GM19328 (cell line): ENCODE results near the gene LARP4.
"Not testable (repeated sequence)": the region's sequence is repeated elsewhere in the genome, so short reads cannot be mapped to it uniquely, and the experiment has no call there.

Experiments used
- ATAC-seq: cut with Tn5 transposase; IDR thresholded peaks from one replicate; pipeline ENCODE4 v1.9.1; 2021; ENCODE audit warnings: mild to moderate bottlenecking, moderate library complexity; ENCODE audit not compliant: unreplicated experiment

The LARP4 gene

DNA sequence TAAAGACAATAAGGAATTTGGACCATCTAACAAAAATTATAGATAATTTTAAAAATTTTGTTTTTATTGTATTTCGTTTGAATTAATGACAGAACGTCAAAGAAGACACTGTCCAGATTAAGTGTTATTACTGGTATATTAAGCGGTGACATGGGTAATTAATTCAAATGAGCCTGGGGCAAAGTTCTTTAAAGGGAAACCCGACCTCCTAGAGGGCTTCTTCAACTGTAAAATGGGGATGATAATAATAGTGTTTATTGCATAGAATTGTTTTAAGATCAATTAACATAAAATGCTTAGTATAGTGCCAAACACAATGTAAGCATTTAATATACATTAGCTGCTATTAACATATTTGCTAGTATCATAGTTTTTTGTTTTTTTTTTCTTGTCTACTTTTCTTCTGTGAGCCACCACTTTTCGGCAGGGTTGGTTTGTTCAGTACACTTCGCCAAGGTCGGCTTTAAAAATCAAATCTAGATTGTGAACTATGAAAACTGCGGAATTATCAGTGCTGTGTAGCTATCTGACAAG lies 514 bp upstream of the LARP4 start:
- ATAC-seq, result peak; percentile 24

DNA sequence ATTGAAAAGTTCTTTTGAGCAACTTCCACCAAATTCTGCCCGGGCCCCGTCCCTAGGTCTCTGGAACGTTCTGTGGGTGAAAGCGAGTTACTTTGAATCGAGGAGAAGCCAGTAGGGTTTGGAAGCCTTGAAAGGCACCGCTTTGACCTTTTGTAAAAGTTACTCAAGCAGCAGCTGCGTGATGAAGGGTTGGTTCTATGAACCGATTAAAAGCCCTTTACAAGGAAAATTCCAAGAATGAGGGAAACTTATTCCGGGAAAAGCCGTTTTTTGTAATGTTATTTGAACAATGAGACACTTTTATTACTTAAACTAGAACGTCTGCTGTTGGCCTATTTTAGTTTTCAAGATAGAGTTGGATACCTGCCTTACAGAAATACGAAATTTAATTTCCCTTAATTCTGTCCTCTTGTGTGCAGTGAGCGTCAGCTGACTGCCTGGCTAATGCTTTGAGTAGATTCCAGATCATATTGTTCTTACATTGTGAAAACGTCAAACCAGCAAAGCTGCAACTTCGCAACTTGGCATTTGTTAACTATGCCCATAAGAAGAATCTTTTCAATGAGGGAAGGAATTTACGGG lies 906 bp downstream of the LARP4 start:
- ATAC-seq, result no peak

DNA sequence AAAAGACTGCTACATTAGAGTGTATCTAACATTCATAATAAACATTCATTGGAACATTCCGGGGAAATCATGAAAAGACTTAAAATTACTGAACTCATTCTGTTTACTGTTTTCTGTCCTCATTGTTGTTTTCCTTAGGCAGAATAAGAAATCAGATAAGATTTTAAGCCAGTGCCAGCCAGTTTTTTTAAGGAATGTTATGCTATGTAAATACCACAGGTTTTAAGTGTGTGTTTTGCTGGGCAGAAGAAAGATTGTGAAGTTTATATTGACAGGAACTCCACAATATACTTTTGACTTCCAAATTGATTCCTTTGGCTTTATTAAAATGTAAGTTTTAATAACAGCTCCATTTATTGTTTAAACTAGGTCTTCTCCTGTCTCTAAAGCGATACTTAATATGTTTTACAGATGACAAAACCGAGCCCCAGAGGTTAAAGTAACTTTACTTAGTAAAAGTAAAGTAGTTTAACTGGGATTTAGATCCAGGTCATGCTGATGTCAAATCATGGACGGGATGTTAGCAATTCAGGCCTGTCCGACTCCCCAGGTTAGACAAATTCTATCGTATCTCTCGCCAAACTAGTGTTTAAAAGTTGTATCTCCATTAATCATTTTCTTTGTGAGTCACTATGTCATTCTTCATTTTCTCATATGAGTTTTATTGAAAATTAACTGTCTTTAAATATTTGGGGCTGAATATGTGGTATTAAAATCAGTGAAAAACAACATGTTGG lies 1.7 kb downstream of the LARP4 start:
- no peak for ATAC-seq

DNA sequence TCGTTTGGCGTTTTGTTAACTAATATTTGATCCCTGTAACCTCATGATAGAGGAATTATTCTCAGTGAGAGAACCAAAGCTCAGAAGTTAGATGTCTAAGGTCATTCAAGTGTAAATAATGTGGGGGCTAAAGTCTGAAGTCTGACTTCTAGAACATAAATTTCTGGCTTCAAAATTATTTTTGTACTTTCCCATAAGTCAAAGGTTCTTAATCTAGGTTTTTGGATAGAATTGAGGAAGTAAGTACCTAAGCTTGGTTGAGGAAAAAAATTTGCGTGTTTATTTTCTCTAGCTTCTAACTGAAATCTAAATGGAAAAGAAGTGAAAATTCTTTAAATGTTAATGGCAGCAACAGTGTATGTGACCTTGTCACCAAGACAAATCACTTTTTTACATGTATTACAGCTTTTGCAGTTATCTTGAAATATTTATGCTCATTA lies 2.3 kb downstream of the LARP4 start:
- no peak for ATAC-seq

DNA sequence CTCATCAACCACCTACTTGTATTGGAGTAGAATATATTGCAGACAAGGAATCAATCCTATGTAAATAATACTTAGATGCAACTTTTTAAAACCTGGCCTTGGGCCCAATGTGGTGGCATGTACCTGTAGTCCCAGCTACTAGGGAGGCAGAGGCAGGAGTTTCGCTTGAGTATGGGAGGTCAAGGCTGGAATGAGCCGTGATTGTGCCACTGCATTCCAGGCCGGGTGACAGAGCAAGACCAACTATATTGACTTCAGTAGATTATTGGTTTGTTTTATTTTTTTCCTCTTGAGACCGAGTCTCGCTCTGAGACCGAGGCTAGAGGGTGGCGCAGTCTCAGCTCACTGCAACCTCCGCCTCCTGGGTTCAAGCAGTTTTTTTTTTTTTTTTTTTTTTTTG lies 3.6 kb downstream of the LARP4 start:
- ATAC-seq, result no peak

DNA sequence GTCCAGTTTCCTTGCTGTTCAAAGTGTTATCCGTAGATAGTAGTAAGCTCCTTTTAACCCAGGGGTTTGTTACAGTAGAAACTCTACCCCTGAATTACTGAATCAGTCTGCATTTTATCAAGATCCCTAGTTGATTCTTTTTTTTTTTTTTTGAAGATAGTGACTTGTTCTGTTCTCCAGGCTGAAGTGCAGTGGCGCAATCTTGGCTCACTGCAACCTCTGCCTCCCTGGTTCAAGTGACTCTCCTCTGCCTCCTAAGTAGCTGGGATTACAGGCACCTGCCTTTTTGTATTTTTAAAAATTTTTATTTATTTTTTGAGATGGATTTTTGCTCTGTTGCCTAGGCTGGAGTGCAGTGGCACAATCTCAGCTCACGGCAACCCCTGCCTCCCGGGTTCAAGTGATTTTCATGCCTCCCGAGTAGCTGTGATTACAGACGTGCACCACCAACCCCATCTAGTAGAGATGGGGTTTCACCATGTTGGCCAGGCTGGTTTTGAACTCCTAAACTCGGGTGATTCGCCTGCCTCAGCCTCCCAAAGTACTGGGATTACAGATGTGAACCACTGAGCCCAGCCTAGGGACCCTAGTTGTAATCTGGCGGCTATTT lies 10.5 kb downstream of the LARP4 start:
- no peak for ATAC-seq

DNA sequence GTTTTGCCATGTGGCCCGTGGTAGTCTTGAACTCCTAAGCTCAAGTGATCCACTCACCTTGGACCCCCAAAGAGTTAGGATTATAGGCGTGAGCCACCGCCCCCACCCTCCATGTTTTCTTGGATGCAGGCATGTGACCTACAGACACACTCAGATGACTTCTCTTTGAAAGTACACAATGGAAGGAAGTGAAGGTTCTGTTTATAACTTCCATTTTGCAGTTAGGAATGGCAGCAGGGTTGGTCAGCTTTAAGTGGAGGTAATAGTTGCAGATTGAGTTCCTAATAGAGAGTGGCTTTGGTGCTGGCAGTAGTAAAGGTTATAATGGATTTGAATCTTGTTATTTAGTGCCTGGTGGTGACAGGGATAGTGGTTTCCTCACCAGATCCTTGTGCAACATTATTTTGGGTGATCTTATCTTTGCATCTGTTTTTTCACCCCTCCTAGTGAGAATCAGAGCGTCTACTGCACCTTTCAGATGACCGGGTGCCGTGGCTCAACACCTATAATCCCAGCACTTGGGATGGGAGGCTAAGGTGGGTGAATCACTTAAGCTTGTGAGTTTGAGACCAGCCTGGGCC lies 15.3 kb downstream of the LARP4 start:
- ATAC-seq, result no peak

DNA sequence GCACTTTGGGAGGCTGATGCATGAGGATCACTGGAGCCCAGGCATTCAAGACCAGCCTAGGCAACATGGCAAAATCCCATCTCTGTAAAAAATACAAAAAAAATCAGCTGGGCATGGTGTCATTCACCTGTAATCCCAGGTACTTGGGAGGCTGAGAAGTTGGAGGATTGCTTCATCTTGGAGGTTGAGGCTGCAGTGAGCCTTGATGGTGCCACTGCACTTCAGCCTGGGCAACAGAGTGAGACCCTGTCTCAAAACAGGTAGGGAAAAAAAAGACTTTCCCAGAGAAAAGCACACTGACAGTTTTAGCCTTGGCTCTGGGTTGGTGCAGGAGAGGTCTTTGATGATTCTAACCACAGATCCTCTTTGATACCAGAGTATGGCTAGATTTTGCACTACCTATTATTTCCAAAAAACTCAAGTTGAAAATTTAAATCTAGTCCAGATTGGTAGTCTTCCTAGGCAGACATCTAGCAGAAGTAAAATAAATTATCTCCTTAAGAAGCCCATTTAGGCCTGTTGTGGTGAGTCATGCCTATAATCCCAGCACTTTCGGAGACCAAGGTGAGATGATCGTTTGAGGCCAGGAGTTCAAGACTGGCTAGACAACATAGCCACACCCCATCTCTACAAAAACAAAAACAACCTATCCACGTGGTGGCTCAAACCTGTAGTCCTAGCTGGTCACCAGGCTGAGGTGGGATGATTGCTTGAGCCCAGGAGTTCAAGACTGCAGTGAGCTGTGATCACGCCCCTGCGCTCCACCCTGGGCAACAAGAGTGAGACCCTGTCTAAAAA lies 18.6 kb downstream of the LARP4 start:
- ATAC-seq, result no peak

DNA sequence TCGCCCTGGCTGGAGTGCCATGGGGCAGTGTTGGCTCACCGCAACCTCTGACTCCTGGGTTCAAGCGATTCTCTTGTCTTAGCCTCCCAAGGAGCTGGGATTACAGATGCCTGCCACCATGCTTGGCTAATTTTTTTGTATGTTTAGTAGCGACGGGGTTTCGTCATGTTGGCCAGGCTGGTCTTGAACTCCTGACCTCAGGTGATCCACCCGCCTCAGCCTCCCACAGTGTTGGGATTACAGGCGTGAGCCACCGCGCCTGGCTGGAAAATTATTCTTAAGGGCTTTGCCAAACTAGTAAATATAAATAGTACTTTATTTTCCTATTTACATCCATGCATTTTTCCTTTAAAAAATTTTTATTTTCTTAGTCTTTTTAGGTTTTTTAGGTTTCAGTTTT lies 22.2 kb downstream of the LARP4 start:
- ATAC-seq, result not testable (repeated sequence)

DNA sequence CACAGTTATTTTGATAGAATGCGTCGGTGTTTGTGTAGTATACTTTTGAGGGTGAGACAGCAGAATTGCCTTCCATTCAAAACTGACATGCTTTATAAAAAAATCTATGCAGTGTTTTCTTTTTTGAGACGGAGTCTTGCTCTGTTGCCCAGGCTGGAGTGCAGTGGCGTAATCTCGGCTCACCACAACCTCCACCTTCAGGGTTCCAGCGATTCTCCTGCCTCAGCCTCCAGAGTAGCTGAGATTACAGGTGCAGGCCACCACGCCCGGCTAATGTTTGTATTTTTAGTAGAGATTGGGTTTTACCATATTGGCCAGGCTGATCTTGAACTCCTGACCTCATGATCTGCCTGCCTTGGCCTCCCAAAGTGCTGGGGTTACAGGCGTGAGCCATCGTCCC lies 22.7 kb downstream of the LARP4 start:
- ATAC-seq, result not testable (repeated sequence)

DNA sequence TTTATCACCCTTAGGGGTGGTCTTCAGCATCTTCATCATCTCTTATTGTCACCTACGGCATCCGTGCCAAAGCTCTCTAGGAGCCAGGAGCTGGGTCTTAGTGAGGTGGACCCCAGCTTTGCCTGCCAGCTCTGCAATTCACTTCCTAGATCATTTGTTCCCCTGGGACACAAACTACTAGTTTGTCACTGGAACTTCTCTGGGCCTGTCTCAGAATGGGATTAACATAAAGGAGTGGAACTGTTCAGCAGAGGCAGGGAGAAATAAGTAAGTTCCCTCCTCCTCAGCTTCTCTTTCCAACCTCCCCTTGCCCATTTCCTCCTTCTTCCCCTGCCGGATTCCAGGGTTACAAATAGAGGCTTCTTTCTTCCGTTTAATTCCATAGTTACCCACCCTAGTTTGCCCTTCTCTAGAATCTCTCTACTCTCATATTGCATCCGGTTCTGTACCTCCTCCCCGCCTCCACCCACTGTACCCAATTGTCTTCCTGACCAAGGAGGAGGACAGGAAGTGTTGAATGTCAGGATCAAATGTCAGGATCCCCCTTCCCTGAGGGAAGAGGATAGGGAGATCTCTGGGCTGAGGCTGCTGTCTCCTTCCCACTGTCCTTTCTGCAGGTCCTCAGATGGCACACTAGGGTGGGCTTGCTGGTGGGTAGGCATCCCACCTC lies 25.0 kb downstream of the LARP4 start:
- ATAC-seq, result no peak

DNA sequence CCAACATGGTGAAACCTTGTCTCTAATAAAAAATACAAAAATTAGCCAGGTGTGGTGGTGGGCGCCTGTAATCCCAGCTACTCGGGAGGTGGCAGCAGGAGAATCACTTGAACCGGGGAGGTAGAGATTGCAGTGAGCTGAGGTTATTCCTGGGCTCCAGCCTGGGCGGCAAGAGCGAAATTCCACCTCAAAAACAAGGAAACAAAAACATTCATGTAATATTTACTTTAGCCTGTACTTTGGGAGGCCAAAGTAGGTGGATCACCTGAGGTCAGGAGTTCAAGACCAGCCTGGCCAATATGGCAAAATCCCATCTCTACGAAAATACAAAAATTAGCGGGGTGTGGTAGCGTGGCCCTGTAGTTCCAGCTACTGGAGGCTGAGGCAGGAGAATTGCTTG lies 31.0 kb downstream of the LARP4 start:
- ATAC-seq, result not testable (repeated sequence)

DNA sequence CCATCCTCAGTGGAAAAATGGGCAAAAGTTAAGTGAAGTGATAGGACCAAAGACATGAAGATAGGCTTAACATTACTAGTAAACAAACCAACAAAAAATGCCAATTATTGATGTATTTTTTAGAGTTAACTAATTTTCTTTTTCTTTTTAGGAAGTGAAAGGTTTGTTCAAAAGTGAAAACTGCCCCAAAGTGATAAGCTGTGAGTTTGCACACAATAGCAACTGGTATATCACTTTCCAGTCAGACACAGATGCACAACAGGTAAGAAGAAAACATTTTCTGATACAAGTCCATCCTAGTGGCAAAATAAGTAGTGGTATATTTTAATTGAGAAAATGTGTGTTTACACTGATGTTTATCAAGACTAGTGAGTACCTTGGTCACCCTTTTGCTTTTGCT lies 39.6 kb downstream of the LARP4 start:
- no peak for ATAC-seq

DNA sequence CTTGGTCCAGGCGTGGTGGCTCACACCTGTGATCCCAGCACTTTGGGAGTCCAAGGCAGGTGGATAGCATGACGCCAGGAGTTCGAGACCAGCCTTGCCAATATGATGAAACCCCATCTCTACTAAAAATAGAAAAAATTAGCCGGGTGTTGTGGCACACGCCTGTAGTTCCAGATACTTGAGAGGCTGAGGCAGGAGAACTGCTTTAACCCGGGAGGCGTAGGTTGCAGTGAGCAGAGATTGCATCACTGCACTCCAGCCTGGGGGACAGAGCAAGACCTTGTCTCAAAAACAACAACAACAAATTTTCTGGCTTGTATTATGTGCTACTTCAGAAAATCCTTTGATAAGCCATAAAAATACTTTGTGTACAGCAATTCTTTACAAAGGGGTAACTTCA lies 41.1 kb downstream of the LARP4 start:
- no peak for ATAC-seq

DNA sequence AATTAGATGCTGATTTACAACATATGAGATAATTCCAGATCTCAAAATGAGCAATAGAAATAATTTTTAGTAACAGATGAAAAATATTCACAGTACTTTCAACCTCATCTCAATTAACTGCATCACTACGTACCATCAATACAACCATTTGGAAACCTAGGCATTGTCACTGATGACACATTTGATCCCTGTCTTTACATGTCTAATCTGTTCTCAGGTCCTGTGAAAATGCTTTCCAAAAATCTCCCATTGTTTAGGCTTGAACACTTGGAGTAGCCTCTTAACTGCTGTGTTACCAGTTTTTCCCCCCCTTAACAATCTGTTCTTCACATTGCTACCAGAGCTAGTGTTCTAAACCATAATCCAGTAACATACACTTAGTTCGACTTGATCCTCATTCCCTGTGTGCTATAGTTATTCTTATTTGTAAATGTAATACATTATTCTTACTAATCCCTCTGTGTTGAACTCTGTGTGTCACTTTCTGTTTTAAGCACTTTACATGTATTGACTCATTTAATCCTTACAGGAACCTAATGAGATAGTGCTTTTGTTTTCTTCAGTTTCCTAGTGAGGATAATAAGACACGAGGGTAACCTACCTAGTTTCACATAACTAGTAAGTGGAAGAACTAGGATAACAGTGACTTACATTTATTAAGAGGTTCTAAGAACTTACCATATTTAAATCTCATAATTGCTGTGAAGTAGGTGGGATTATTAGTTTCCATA lies 41.7 kb downstream of the LARP4 start:
- ATAC-seq, result no peak

DNA sequence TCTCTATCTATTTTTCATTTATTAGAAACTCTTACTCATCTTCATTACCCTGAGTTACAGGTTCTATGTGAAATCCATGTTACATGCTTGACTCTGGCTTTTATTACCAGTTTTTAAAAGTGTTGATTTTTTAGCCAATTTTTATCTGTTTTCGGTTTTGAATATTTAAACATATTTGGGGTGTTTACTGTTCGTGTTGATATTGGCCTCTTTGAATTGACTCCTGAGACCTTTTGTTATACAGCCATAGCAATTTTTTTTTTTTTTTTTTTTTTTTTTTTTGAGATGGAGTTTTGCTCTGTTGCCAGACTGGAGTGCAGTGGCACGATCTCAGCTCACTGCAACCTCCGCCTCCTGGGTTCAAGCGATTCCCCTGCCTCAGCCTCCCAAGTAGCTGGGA lies 49.0 kb downstream of the LARP4 start:
- ATAC-seq, result not testable (repeated sequence)

DNA sequence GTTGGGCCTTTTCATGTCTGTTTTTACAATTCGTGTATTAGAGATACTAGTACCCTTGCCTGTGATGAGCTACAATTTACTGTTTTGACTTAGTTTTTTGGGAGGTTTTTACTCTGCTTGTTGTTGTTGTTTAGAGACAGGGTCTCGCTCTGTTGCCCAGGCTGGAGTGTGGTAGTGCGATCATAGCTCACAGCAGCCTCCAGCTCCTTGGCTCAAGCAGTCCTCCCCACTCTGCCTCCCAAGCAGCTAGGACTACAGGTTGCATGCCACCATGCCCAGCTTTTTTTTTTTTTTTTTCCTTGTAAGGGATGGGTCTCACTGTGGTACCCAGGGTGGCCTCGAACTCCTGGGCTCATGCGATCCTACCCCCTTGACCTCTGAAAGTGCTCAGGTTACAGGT lies 52.1 kb downstream of the LARP4 start:
- no peak for ATAC-seq

DNA sequence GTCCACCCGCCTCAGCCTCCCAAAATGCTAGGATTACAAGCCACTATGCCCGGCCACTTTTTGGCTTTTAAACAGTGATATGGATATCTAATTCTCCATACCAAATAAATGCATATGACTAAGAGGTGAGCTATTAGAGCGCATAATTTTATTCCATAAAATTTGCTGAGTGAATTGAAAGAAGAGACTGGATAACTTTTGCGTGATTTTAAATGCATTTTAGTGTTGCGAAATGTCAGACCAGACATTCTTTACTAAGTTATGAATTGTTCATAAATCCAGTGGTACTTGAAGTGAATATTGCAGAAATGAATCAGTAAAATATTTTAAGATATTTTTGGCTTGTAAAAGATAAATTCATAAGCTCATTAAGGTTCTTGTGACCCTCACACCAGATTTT lies 53.2 kb downstream of the LARP4 start:
- ATAC-seq, result no peak

DNA sequence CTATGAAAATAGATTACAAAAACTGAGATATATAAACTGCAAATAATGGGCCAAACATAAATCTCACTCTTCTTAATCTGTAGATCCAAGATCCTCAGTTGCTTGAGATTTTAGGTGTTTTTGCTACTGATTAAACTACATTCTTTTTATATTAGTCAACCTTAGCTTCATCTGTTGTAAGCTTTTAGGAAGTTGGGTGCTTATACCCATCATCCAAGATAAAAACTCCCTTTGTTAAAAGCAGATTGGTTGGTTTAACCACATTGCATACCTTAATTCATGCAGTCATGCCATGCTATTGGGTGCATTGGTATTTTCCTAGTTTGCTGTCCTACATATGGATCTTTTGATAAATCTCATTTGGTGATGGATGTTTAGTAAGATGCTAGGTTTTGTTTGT lies 57.9 kb downstream of the LARP4 start:
- no peak for ATAC-seq

DNA sequence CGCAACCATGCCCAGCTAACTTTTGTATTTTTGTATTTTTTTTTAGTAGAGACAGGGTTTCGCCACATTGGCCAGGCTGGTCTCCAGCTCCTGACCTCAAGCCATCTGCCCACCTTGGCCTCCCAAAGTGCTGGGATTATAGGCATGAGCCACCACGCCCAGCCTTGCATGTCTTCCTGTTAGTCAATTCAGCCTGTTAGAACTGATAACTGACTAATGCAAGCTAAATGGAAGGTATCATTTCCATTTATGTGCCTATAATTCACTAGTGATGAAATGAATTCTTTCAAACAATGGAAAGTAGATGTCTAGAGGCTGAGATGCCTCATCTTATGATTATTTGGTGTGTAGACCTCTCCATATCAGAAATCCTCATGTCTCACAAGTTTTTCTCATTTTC lies 66.8 kb downstream of the LARP4 start:
- no peak for ATAC-seq
